ENCODE measurements around the gene SCAMP3.
A peak's percentile ranks its signal among the peaks of the same experiment; 100 is the strongest.
"Not testable (repeated sequence)": the region's sequence is repeated elsewhere in the genome, so short reads cannot be mapped to it uniquely, and the experiment has no call there.

Gene SCAMP3

DNA sequence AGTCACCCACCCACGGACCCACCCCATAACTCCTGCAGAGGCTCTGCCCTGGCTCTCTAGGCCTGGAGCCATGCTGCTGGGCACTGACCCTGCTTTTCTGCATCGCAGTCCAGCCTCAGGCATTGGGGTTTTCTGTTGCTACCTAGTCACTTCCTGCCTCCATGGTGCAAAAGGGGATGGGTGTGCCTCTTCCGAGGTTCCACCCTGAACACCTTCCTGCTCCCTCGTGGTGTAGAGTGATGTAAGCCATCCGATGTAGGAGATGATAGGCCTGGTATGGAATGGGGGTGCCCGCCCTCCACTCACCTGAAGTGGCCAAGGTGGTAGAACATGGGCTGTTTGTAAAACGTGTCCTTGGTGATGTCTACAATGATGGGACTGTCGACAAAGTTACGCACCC is 26.8 kb downstream of the SCAMP3 start:
- not testable (repeated sequence) for H3K36me3 ChIP-seq (ENCODE audit: control insufficient read depth, low read depth, low read length); H3K4me3 ChIP-seq (ENCODE audit: low read length); H3K9me3 ChIP-seq (ENCODE audit: control insufficient read depth, low read depth, low read length); H3K27ac ChIP-seq (ENCODE audit: low read length); H3K4me1 ChIP-seq (ENCODE audit: control insufficient read depth, low read depth, low read length); H3K9ac ChIP-seq (ENCODE audit: low read length); H3K27me3 ChIP-seq (ENCODE audit: control insufficient read depth, insufficient read depth, low read length)

DNA sequence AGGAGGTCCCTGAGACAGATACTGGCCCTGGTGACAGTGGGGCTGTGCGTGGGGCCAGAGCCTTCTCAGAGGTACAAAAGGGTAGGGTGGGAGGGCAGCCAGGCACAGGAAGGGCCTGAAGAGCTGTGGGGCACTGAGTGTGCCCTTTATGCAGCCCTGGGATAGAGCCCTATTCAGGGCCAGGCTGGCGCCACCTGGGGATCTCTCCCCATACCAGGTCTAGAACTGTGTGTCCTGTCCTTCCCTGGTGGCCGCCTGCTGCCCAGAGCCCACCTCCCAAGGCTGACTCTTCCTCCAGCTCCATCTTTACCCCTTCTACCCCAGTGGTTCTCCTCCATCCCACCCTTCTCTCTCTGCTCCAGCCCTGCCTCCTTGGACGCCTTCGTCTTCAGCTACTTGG is 28.7 kb downstream of the SCAMP3 start:
- not testable (repeated sequence) for H3K36me3 ChIP-seq (ENCODE audit: control insufficient read depth, low read depth, low read length); H3K4me3 ChIP-seq (ENCODE audit: low read length); H3K27ac ChIP-seq (ENCODE audit: low read length); H3K27me3 ChIP-seq (ENCODE audit: control insufficient read depth, insufficient read depth, low read length); H3K9ac ChIP-seq (ENCODE audit: low read length); H3K9me3 ChIP-seq (ENCODE audit: control insufficient read depth, low read depth, low read length); H3K4me1 ChIP-seq (ENCODE audit: control insufficient read depth, low read depth, low read length)

DNA sequence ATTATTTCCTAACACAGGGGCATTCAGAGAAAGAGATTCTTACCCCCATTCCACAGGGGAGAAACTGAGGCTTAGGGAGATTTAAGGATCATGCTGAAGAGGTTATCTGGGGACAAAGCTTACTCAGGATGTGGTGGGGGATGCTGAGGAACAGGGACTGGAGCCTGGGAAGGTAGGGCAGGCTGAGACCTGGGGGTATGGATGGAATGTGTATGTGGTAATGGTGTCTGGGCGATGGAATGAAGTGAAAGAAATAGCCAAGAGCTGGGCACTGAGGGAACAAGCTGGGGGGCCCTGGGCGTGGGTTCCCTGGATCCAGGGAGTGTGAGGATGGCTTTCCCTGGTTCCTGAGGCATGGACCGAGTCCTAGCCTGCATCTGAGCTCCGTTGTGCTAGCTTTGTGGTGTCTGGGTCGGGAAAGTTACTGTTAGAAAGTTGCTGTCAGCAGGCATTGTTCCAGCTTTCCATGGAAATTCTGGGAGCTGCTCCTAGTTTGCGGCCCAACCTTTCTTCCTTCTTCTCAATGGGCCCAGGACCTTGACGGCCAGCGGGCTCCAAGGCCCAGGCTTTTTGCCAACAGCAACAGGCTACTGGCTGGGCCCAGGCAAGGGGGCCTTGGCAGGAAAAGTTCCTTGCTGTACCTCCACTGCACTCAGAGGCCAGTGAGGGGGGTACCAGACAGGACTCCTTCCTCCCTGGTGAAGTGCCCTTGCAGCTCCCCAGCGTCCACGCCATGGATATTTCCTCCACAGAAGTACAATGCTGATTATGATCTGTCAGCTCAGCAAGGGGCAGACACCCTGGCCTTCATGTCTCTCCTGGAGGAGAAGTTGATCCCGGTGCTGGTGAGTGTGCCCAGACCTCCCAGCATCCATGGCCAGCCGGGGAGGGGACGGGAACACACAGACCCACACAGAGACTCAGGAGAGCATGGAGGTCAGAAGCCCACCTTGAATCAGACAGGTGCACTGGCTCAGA is 29.9 kb downstream of the SCAMP3 start:
- H3K36me3 ChIP-seq (ENCODE audit: control insufficient read depth, low read depth, low read length); H3K9me3 ChIP-seq (ENCODE audit: control insufficient read depth, low read depth, low read length); H3K4me3 ChIP-seq (ENCODE audit: low read length); H3K27me3 ChIP-seq (ENCODE audit: control insufficient read depth, insufficient read depth, low read length); H3K27ac ChIP-seq (ENCODE audit: low read length); H3K4me1 ChIP-seq (ENCODE audit: control insufficient read depth, low read depth, low read length); H3K9ac ChIP-seq (ENCODE audit: low read length): not testable (repeated sequence)

DNA sequence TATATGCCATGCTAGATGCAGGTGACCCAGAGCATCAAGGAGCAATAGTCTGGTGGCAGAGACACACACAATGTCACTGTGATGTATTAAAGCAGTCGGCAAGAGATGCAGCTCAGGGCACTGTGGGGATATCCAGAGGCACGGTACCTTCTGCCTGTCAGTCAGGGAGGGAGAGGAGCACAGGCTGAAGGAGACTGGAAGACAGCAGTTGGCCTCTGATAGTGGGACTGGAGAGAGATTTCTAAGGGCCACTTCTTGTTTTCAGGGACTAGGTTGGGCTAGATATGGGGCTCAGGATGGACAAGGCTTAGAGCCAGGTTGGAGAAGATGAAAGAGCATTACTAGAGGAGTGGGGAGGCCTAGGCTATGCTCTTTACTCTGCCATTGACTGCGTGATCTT is 30.9 kb downstream of the SCAMP3 start:
- not testable (repeated sequence) for H3K9ac ChIP-seq (ENCODE audit: low read length); H3K27me3 ChIP-seq (ENCODE audit: control insufficient read depth, insufficient read depth, low read length); H3K36me3 ChIP-seq (ENCODE audit: control insufficient read depth, low read depth, low read length); H3K9me3 ChIP-seq (ENCODE audit: control insufficient read depth, low read depth, low read length); H3K4me1 ChIP-seq (ENCODE audit: control insufficient read depth, low read depth, low read length); H3K4me3 ChIP-seq (ENCODE audit: low read length); H3K27ac ChIP-seq (ENCODE audit: low read length)

DNA sequence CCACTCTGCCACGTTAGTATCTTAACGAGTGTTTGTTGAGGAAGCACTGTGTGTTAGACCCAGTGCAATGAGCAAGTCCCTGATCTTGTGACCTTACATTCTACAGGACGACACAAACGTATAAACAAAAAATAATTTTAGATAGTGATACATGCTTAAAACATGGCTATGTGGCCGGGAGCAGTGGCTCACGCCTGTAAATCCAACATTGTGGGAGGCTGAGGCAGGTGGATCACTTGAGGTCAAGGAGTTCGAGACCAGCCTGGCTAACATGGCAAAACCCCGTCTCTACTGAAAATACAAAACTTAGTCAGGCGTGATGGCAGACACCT is 34.1 kb downstream of the SCAMP3 start:
- peaks cover 8% of the 10 kb centered on the region for H3K27me3 ChIP-seq (ENCODE audit: control insufficient read depth, insufficient read depth, low read length)
- no peaks in the 10 kb centered on the region for H3K36me3 ChIP-seq (ENCODE audit: control insufficient read depth, low read depth, low read length)
- peaks cover 13% of the 10 kb centered on the region for H3K4me1 ChIP-seq (ENCODE audit: control insufficient read depth, low read depth, low read length)
- peak overlapping the region; percentile 96 for H3K9ac ChIP-seq (ENCODE audit: low read length)
- peak overlapping the region; percentile 96 for H3K4me3 ChIP-seq (ENCODE audit: low read length)
- no peaks in the 10 kb centered on the region for H3K9me3 ChIP-seq (ENCODE audit: control insufficient read depth, low read depth, low read length)
- peak overlapping the region; percentile 99 for H3K27ac ChIP-seq (ENCODE audit: low read length)

DNA sequence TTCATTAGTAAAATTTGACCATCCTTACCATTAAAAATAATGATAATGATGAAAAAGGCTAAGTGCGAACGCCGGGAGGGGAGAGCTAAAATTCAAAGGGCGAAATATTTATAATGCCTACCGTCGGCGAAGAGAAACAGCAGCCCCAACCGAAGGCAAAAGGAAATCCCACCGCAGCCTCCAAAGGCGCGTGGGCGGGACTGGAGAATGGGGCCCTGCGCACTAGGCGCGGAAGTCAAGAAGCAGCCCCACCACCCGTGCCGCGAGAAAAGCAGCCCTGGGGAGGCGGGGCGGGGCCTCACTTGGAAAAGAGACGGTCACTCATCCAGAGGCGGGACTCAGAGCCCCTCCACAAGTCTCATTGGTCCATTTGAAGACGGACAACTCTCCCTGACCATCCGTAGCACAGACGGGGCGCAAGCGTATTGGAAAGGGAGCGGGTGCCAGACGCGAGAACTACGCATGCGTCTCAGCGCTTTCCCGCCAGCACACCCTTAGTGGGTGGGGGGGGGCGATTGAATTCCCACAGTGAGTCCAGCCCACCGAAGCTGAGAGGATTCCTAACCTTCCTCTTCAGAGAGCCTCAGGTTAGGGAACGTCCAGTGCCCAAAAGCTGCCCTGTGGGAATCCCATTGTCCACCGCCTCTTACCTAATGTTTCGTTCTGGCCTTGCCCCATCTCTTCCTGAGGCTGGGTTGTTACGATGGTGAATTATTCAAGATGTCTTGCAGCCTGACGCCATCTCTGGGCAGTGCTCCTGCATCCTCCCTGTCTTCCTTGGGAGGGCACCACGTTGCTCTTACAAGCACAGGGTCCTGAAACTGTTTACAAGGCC is 34.7 kb downstream of the SCAMP3 start:
- Histone ChIP-seq H3K9me3 (ENCODE audit: control insufficient read depth, low read depth, low read length) (no peaks in the 10 kb centered on the region), H3K4me1 (ENCODE audit: control insufficient read depth, low read depth, low read length) (peaks cover 13% of the 10 kb centered on the region), H3K9ac (ENCODE audit: low read length) (peak overlapping the region; percentile 96), H3K27me3 (ENCODE audit: control insufficient read depth, insufficient read depth, low read length) (peaks cover 8% of the 10 kb centered on the region), H3K36me3 (ENCODE audit: control insufficient read depth, low read depth, low read length) (no peaks in the 10 kb centered on the region), H3K27ac (ENCODE audit: low read length) (peak overlapping the region; percentile 99), H3K4me3 (ENCODE audit: low read length) (peak overlapping the region; percentile 96)

DNA sequence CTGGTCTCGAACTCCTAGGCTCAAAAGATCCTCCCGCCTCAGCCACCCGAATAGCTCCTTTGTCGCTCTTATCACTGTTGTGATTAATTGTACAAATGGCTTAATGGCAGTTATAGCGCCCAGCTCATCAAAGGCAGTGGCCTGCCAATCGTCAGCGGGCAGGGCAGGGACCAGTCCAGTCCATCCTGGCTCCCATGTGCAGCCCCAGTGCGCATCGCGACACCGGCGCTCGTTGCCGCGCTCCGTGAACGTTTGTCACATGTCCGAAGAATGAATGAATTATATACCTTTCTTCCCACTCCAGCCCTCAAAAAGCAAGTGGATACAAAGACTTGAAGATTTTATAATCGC is 35.3 kb downstream of the SCAMP3 start:
- peak overlapping the region; percentile 96 for H3K9ac ChIP-seq (ENCODE audit: low read length)
- H3K9me3 ChIP-seq (ENCODE audit: control insufficient read depth, low read depth, low read length), result no peaks in the 10 kb centered on the region
- peak overlapping the region; percentile 96 for H3K4me3 ChIP-seq (ENCODE audit: low read length)
- peaks cover 8% of the 10 kb centered on the region for H3K27me3 ChIP-seq (ENCODE audit: control insufficient read depth, insufficient read depth, low read length)
- no peaks in the 10 kb centered on the region for H3K36me3 ChIP-seq (ENCODE audit: control insufficient read depth, low read depth, low read length)
- H3K27ac ChIP-seq (ENCODE audit: low read length), result peak overlapping the region; percentile 82
- peaks cover 13% of the 10 kb centered on the region for H3K4me1 ChIP-seq (ENCODE audit: control insufficient read depth, low read depth, low read length)

DNA sequence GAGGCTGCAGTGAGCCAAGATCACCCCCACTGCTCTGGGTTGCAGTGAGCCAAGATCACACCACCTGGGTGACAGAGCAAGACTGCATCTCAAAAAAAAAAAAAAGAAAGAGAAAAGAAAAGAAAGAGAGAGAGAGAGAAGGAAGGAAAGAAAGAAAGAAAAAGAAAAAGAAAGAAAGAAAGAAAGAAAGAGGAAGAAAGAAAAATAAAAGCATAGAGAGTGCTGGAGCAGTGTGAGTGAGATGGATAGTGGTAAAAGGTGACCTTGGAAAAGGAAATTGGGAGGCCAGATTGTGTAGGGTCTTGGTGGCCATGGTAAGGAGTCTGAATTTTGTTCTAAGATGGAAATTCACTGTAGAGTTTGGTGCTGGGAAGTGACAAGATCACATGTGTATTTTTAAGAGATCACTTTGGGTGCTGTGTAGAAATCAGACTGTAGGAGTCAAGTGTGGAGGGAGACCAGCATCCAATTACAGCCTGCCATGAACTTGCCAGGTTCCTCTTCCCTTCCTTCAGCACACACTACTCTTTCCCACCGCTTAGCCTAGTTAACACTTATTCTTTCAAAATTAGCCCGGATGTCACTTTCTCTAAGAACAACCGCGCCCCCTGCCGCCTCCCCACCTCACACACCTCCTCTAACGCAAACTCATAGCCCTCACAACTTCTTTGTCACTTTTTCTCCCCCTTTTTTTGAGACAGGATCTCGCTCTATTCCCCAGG is 35.8 kb downstream of the SCAMP3 start:
- H3K4me1 ChIP-seq (ENCODE audit: control insufficient read depth, low read depth, low read length), result peaks cover 13% of the 10 kb centered on the region
- H3K36me3 ChIP-seq (ENCODE audit: control insufficient read depth, low read depth, low read length), result no peaks in the 10 kb centered on the region
- H3K4me3 ChIP-seq (ENCODE audit: low read length), result peak overlapping the region; percentile 96
- H3K9me3 ChIP-seq (ENCODE audit: control insufficient read depth, low read depth, low read length), result no peaks in the 10 kb centered on the region
- H3K9ac ChIP-seq (ENCODE audit: low read length), result peak overlapping the region; percentile 96
- H3K27ac ChIP-seq (ENCODE audit: low read length), result peak overlapping the region; percentile 82
- peaks cover 8% of the 10 kb centered on the region for H3K27me3 ChIP-seq (ENCODE audit: control insufficient read depth, insufficient read depth, low read length)

DNA sequence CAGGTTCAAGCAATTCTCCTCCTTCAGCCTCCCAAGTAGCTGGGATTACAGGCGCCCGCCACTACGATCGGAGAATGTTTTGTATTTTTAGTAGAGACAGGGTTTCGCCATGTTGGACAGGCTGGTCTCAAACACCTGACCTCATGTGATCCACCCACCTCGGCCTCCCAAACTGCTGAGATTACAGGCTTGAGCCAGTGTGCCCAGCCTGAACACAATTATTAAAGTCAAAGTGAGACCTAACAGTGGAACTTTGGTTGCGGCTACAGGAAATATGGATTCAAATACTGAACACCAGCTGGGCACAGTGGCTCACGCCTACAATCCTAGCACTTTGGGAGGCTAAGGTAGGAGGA is 36.8 kb downstream of the SCAMP3 start:
- peaks cover 13% of the 10 kb centered on the region for H3K4me1 ChIP-seq (ENCODE audit: control insufficient read depth, low read depth, low read length)
- H3K27ac ChIP-seq (ENCODE audit: low read length); H3K36me3 ChIP-seq (ENCODE audit: control insufficient read depth, low read depth, low read length); H3K27me3 ChIP-seq (ENCODE audit: control insufficient read depth, insufficient read depth, low read length); H3K4me3 ChIP-seq (ENCODE audit: low read length); H3K9me3 ChIP-seq (ENCODE audit: control insufficient read depth, low read depth, low read length); H3K9ac ChIP-seq (ENCODE audit: low read length): not testable (repeated sequence)

DNA sequence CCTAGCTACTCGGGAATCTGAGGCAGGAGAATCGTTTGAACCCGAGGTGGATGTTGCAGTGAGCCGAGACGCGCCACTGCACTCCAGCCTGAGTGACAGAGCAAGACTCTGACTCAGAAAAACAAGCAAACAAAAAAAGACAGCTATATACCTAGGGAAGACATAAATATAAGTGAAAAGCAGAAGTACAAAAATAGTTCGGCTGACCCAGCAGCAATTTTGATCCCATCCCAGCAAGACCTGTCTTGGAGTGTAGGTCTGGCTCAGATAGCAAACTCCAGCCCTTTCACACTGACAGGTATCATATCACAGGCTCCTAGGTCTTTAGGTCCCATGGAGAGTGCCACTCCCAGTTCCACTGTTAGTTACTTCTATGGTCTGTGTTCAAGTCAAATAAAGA is 39.1 kb downstream of the SCAMP3 start:
- no peaks in the 10 kb centered on the region for H3K27me3 ChIP-seq (ENCODE audit: control insufficient read depth, insufficient read depth, low read length)
- H3K4me1 ChIP-seq (ENCODE audit: control insufficient read depth, low read depth, low read length), result peaks cover 11% of the 10 kb centered on the region
- no peak overlapping the region for H3K4me3 ChIP-seq (ENCODE audit: low read length)
- no peaks in the 10 kb centered on the region for H3K36me3 ChIP-seq (ENCODE audit: control insufficient read depth, low read depth, low read length)
- H3K27ac ChIP-seq (ENCODE audit: low read length), result no peak overlapping the region
- no peak overlapping the region for H3K9ac ChIP-seq (ENCODE audit: low read length)
- H3K9me3 ChIP-seq (ENCODE audit: control insufficient read depth, low read depth, low read length), result no peaks in the 10 kb centered on the region

DNA sequence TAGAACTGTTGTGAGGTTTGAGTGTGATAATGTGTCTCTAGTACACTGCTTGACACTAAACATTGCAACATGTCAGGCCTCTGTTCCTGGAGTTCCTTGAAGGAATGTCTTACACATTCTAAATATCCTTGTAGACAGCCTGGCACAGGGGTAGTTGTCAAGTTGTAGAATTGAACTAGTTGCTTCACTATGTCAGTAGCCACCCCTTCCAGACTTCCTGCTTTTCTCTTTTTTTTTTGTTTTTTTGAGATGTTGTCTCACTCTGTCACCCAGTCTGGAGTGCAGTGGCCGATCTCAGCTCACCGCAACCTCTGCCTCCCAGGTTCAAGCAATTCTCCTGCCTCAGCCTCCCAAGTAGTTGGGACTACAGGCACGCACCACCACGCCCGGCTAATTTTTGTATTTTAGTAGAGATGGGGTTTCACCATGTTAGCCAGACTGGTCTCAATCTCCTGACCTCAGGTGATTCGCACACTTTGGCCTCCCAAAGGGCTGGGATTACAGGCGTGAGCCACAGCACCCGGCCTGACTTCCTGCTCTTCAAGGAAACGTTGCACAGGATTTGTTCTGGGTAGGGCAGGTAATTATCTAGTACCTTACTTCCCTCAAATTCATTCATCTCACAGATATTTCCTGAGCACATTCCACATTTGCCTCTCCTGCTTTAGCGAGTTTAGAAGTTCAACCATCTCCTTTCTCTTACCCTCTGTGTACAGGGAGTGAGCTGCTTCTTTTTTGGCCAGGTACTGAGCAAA is 41.8 kb downstream of the SCAMP3 start:
- not testable (repeated sequence) for H3K4me3 ChIP-seq (ENCODE audit: low read length); H3K36me3 ChIP-seq (ENCODE audit: control insufficient read depth, low read depth, low read length); H3K9me3 ChIP-seq (ENCODE audit: control insufficient read depth, low read depth, low read length); H3K27ac ChIP-seq (ENCODE audit: low read length); H3K4me1 ChIP-seq (ENCODE audit: control insufficient read depth, low read depth, low read length); H3K27me3 ChIP-seq (ENCODE audit: control insufficient read depth, insufficient read depth, low read length); H3K9ac ChIP-seq (ENCODE audit: low read length)

Data from iPS-18a (cell line).